ENCODE results near the gene DNAJC17.

Gene DNAJC17

DNA sequence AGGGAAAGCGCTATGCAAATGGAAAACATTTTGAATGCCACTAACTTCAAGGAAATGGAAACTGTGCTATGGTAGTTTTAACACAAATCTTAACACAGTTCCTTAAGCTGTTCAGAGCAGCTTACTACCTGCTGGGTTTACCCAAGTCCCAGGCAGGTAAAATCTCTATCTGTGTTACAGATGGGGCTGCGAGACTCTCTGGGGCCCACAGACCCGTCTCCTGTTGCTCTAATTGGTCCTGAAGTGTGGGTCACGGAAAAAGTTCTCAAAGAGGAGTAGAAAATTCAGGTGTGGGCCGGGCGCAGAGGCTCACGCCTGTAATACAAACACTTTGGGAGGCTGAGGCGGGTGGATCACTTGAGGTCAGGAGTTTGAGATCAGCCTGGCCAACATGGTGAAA, 17.3 kb downstream of the DNAJC17 start:
- ATAC-seq: no peak
- DNase-seq: no peak

- DNase-seq (no peak), ATAC-seq (no peak)
Measured at GRCh38 chr15:40789119-40789518, 18.2 kb downstream of the DNAJC17 start.

DNA sequence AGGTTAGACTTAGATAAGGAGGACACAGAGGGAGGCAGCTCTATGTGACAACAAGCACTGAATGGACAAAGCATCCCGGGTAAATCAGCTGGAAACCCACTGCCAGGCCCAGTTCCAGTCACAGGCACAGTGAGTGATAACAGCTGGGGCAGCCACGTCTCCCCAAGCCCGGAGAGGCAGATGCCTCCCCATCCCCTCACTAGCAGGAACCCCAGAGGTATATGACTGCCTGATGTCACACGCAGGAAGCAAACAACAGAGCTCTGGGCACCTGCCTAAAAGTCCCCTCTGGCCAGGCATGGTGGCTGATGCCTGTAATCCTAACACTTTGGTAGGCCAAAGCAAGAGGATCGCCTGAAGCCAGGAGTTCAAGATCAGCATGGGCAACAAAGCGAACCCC, 19.3 kb downstream of the DNAJC17 start:
- ATAC-seq (peak; percentile 15), DNase-seq (no peak)

DNA sequence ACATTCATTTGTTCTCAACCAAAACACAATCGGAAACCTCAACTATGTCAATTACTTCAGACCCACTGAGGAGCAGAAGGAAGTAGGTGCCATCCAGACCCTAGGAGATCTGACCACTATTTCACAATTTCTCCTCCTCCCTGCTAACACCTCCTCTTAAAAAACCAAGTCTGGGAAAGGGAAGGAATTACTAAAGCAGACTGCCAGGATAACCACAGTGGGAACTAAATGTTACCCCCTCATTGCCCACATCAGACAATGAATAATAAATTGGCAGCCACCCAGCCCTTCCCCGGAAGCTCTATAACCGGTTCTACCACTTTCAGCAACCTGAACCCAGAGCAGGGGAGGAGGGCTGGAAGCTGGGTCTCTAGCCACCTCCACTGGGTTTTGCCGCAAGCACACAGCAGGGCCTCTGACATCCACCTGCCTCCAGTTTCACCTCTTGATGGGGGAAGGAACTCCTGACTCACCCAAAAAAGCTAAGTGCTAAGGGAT, 19.9 kb downstream of the DNAJC17 start:
- ATAC-seq (peak; percentile 94), DNase-seq (peak; percentile 74)

DNA sequence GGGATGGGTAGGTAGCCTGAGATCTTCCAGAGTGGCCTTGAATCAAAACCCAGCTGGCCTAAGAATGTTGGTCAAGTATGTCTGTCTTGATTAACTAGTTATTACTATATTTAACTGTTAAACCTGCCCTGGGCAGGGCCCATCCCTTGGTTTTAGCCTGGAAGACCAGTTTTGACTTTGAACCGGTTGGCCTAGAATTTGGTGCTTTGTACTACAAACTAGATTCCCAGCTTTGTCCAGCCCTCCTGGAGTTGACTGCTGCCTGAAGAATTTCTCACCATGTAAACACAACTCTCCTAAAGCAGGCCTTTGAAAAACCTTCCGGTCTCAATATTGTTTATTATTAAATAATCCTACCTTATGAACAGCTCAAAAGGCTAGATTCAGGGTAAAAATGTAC, 21.5 kb downstream of the DNAJC17 start:
- ATAC-seq: no peak
- no peak for DNase-seq

- DNase-seq (no peak), ATAC-seq (no peak)
Measured at GRCh38 chr15:40785164-40785563, 22.1 kb downstream of the DNAJC17 start.

GRCh38 chr15:40782609-40783227, 24.6 kb downstream of the DNAJC17 start:
- peak; percentile 90 for ATAC-seq
- DNase-seq: peak; percentile 80

DNA sequence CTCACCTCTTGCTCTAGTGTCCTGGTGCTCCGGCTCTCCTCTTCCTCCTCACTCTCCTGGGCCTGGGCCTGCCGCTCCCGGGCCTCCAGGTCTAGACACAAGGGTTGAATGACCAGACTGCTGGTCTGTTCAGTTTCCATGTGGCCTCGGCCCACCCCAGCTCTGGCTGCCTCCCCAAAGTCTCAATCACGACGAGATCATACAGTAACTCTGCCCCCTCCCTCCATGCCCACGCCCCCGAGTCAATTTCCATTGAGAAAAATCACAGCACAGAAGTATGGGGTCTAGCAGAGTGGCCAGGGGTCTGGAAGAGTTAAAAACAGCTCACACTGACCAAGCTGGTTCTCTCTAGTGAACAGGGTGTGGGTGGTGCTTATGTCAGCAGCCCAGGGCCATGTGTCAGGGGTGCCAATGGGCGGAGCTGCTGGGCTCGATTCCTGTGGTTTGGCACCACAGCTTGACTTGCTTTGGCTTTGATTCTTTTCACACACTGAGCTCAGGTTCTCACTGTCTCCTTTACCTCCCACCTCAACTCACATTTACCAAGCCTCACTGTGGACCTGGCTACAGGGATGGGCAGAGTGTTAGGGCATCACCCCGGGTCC, 30.6 kb downstream of the DNAJC17 start:
- peak; percentile 61 for DNase-seq
- peak; percentile 89 for ATAC-seq

- ATAC-seq: no peak
Measured at GRCh38 chr15:40775740-40776536, 31.3 kb downstream of the DNAJC17 start.

DNA sequence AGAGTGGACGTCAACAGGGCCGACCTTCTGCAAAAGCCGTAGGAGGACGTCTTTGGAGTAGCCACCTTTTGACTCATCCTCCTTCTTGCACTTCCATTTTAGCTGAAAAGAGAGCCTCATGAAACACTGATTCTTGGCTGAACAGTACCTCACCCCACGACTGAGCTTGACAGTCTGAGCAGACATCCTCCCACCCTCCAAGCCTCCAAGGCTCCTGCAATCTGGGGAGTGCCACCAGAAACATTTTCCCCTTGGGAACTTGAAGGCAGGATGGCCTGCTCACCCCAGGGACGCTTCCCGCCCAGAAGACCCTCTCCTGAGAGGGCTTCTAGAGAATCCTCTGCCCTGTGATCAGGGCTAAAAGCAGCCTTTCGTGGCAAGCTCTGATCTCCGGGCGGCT, 32.3 kb downstream of the DNAJC17 start:
- no peak for DNase-seq
- ATAC-seq: no peak

More at GRCh38 chr15:40775740-40776536, 31.3 kb downstream of the DNAJC17 start:
- DNase-seq: no peak

GRCh38 chr15:40773902-40774301, 33.4 kb downstream of the DNAJC17 start:
- ATAC-seq: no peak
- no peak for DNase-seq

DNA sequence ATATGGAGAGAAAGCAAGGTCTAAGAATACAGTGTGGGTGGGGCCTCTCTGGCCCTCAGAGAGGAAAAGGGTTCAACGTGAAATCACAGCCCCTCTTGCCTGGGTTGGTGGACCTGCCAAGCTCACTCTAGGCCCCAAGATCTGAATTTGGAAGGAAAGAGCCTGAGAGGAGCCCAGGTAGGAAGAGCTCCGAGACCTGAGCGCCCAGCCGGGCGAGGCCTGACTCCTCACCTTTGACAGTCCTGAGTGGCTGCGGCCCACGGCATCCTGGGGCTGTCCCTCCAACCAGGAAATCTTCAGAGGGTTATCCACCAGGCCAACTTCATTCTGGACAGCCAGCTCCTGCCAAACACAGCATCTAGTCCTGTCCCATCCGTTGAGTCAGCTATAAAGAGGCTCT, 33.8 kb downstream of the DNAJC17 start:
- ATAC-seq (no peak), DNase-seq (no peak)

DNA sequence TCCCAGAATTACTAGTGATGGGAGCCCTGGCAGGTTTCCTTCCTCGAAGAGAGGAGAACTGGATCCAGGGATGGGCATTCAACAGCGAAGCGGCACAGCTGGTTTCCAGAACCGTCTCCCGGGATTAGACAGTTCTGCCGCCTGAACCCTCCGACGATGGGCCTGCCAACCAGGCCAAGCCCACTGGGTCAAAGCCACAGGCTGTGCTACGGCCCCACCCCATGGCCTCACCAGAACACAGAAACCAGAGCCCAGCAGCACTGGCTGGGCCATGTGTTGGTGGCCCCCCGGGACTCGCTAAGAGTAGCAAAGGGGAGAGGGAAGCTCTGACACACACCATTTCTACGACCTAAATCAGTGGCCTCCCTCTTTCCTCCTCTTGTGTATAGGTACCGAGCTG, 35.3 kb downstream of the DNAJC17 start:
- DNase-seq: no peak
- no peak for ATAC-seq

DNA sequence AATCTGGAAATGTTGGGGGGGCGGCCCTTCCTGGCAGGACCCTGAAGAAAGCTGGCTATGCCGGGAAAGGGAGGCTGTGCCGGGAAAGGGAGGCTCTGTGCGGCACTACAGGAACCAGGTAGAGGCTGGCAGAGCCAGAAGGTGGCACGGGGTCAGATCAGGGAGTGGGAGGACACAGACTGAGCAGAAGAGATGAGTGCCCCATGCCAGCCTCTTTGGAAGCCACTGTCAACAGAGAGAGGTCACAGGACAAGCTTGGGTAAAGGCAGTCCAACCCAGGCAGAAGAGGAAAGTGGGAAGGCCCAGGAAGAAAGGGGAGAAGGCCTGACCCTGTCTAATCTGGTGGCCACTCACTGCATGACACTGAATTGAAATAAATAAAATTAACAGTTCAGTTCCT, 36.0 kb downstream of the DNAJC17 start:
- no peak for DNase-seq
- ATAC-seq: no peak

GRCh38 chr15:40770147-40770721, 37.0 kb downstream of the DNAJC17 start:
- no peak for DNase-seq

GRCh38 chr15:40769274-40770146, 37.8 kb downstream of the DNAJC17 start, which contains the start of gene C15orf62:
Gene C15orf62 (plus strand): TSS chr15:40769980. CDS start chr15:40770496, 516 bp downstream.
- peak; percentile 76 for ATAC-seq
- DNase-seq: peak; percentile 79

More at GRCh38 chr15:40770147-40770721, 37.0 kb downstream of the DNAJC17 start:
- no peak for ATAC-seq

DNA sequence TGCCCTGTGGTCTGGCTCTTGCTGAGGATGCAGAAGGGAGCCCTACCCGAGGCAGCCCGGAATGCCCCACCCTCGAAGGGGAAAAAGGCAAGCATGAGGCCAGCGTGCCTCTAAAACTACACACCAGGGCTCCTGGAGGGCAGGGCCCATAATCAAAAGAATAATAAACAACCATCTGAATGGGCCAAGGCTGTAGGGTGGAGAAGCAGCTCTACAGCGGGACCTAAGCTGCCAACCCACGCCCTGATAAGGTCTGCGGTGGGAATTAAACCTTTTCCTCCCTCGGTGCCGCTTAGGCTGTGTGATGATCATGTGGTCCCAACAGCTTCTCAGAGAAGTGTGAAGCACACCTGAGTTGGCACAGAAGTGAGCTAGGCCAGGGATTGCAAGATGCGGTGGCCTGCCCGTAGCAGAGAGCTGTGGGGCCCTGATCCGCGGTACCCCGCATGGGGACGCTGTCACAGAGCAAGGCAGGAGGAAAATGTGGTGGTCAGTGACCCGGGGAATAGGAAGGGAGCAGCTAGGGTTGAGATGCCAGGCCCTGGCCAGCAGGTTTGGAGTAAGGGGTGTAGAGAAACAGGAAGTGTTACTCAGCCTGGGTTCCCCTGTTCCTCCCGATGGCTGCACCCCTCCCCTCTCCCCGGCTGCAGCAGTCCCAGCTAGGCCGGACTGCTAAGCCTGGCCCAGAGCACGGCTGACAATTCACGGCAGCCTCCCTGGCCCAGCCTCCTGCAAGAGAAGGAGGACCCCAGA, 38.6 kb downstream of the DNAJC17 start:
- ATAC-seq (no peak), DNase-seq (peak; percentile 33)

DNA sequence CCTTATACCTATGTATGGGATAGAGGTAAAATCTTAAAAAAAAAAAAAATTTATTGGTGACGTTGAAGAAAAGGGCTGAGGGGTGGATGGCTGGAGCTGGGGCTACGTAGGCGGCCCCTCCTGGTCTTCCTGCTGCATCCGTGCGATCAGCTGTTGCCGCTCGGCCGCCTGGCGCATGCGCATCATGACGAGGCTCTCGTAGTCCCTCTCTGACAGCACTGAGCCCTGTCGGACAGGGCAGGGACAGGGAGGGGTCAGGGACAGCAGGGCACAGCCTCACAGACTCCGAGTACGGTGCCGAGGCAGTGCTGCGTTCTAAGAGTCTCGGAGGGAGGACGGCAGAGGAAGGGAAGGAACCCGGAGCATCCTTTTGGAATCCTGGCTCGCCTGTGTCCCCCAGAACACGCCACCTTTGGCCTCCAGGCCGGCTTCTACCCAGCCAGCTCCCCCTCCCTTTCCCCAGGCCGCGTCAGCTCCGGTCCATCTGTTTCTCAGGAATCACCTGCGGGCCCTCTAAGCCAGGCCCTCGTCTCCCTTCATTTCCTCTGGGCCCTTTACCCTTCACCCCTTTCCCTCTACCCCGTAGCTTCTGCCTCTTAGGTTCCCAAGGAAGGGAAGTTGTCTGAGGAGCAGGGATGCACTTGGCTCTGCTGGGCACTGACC, 39.3 kb downstream of the DNAJC17 start:
- DNase-seq (no peak), ATAC-seq (no peak)

DNA sequence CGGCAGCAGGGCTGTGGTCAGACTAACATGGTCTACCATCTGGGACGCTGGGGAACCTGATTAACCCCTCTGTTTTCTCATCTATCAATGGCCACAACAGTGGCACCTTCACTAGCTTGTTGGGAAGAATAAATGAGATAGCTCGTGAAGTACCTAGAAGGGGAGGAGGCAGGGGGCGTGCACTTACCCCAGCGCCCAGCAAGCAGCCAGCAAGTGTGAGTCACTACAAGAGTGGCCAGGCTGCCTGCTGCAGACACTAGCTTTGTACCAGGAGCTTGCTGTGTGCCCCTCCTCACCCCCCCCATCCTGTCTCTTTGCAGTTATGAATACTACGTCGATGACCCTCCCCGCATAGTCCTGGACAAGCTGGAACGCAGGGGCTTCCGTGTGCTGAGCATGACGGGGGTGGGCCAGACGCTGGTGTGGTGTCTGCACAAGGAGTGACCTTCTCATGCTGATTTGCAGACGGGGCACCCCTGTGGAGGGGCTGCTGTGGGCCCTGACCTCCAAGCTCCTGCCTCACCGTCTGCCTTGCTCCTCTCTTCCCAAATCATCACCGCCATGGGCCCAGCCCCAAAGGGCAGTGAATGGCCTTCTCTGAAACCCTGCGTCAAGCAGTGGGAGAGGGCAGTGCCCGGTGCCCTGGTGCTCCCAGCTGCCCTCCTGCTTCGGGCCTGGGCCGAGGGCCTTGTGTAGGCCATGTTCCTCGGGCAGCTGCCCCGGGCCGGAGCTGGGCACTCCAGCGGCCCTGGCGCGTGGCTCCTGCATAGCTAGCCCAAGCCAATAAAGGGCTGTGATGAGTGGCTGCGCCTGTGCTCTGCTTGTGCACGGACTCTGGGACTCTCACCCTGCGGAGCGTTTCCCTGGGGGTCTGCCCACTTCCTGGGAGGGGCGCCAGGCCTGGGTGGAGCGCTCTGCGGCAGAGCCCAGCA, 40.1 kb downstream of the DNAJC17 start:
- ATAC-seq (no peak), DNase-seq (no peak)

Measured in stimulated activated naive CD8-positive, alpha-beta T cell treated with anti-CD3 and anti-CD28 coated beads, Interleukin-15, Interleukin-2, amounts not matched to agents 100 U/mL and 50 U/mL, for 24 hours (primary cell).